Ectodermal cell (in vitro differentiated cells): ENCODE data around the gene GNB5.
"Not testable (repeated sequence)": the region's sequence is repeated elsewhere in the genome, so short reads cannot be mapped to it uniquely, and the experiment has no call there.

Experiments used
- H3K27ac ChIP-seq: 2 replicates; pipeline ENCODE4 v1.7.0; 2013; ENCODE audit warnings: mild to moderate bottlenecking, low read depth, low read length; ENCODE audit not compliant: insufficient read depth, poor library complexity, severe bottlenecking
- H3K27me3 ChIP-seq: 2 replicates; pipeline ENCODE4 v1.7.0; 2013; ENCODE audit warnings: mild to moderate bottlenecking, low read length; ENCODE audit not compliant: insufficient read depth, control insufficient read depth, poor library complexity, severe bottlenecking
- H3K36me3 ChIP-seq: one replicate; pipeline ENCODE4 v1.7.0; 2013; ENCODE audit warnings: low read length; ENCODE audit not compliant: control insufficient read depth, insufficient read depth
- H3K4me1 ChIP-seq: one replicate; pipeline ENCODE4 v1.7.0; 2013; ENCODE audit warnings: low read length; ENCODE audit not compliant: control insufficient read depth, insufficient read depth
- H3K4me3 ChIP-seq: 2 replicates; pipeline ENCODE4 v1.7.0; 2013; ENCODE audit warnings: low read depth, low read length, control low read depth; ENCODE audit not compliant: insufficient read depth
- H3K9me3 ChIP-seq: 2 replicates; pipeline ENCODE4 v1.7.0; 2013; ENCODE audit warnings: mild to moderate bottlenecking, low read length, moderate library complexity; ENCODE audit not compliant: control insufficient read depth
- WGBS, 2 experiments: methylation state at CpG; one replicate each; pipeline ENCODE4 v1.1.7; 2013; ENCODE audit warnings: missing lambda C conversion rate in 2 of 2; 5-methylcytosine and 5-hydroxymethylcytosine counted together

Gene GNB5

GRCh38 chr15:52095597-52096262, 95.5 kb downstream of the GNB5 start:
- Histone ChIP-seq H3K4me1 (no peaks in the 10 kb centered on the region), H3K27me3 (no peaks in the 10 kb centered on the region), H3K9me3 (no peaks in the 10 kb centered on the region), H3K4me3 (no peak overlapping the region), H3K36me3 (no peaks in the 10 kb centered on the region), H3K27ac (no peak overlapping the region)
- WGBS, 2 experiments: 94 to 98% methylated on average over 3 of the region's 4 CpGs

GRCh38 chr15:52094811-52095584, 96.2 kb downstream of the GNB5 start:
- 94 to 95% methylated on average over 12 of the region's 12 CpGs for WGBS, 2 experiments
- Histone ChIP-seq H3K27ac (no peak overlapping the region), H3K36me3 (no peaks in the 10 kb centered on the region), H3K4me3 (no peak overlapping the region), H3K27me3 (no peaks in the 10 kb centered on the region), H3K9me3 (no peaks in the 10 kb centered on the region), H3K4me1 (no peaks in the 10 kb centered on the region)

DNA sequence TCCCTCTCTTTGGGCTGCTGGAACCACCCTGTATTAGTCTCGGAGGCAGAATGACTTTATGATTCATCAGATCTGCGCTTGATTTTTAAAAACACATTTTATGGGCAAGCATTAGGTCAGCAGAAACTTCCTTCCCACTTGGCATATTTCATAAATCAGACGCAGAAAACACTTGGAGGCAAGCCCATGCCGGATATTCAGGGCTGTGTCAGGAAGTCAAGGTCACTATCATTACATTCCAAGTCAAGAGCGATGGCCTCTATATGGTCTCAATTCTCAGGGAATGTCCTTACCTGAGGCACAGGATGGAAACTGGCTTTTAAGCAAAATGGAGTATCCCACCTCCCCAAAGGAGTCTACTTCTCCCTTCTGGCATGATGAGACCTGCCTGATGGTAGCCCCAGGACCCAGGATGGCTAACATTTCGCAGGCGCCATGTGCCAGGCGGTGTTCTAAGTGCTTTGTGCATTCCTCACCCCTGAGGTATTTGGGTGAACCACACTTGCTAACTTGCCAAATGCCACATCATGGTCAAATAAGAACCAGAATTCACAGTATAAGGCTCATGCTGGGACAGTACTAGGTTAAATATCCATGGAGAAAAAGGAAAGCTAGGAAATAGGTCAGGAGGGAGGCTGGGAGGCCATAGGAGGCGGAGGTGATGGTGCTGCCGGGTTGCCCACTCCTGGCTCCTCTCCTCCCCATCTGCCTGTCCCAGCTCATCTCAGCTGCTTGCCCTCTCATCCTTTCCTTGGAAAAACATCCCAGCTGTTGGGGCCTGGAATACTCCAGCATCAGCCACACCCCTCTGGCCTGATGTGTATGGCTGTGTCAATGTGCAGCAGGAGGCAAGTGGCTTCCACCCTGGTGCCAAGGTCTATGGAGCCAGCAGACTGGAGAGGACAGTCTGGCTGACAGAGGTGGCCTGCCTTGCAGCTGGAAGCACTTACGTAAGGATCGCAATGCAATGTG, 97.4 kb downstream of the GNB5 start:
- H3K27ac ChIP-seq: no peak overlapping the region
- 95 to 96% methylated on average over 12 of the region's 12 CpGs for WGBS, 2 experiments

GRCh38 chr15:52093167-52093538, 98.0 kb downstream of the GNB5 start:
- no peak overlapping the region for H3K27ac ChIP-seq
- no peaks in the 10 kb centered on the region for H3K36me3 ChIP-seq
- no peaks in the 10 kb centered on the region for H3K27me3 ChIP-seq
- no peaks in the 10 kb centered on the region for H3K4me1 ChIP-seq
- no peak overlapping the region for H3K4me3 ChIP-seq
- 93 to 95% methylated on average over 4 of the region's 4 CpGs for WGBS, 2 experiments
- H3K9me3 ChIP-seq: no peaks in the 10 kb centered on the region

More for the DNA sequence above, 97.4 kb downstream of the GNB5 start:
- Histone ChIP-seq H3K4me1 (no peaks in the 10 kb centered on the region), H3K4me3 (no peak overlapping the region), H3K27me3 (no peaks in the 10 kb centered on the region), H3K36me3 (no peaks in the 10 kb centered on the region), H3K9me3 (no peaks in the 10 kb centered on the region)

GRCh38 chr15:52090193-52090592, 101.0 kb downstream of the GNB5 start:
- Histone ChIP-seq H3K36me3 (no peaks in the 10 kb centered on the region), H3K4me3 (no peak overlapping the region), H3K9me3 (no peaks in the 10 kb centered on the region), H3K27ac (no peak overlapping the region), H3K27me3 (no peaks in the 10 kb centered on the region), H3K4me1 (no peaks in the 10 kb centered on the region)

- WGBS, 2 experiments: 92 to 94% methylated on average over 3 of the region's 5 CpGs
- Histone ChIP-seq H3K9me3 (no peaks in the 10 kb centered on the region), H3K36me3 (no peaks in the 10 kb centered on the region), H3K27ac (no peak overlapping the region), H3K4me3 (no peak overlapping the region), H3K27me3 (no peaks in the 10 kb centered on the region), H3K4me1 (peaks cover 5% of the 10 kb centered on the region)
These were observed 105.0 kb downstream of the GNB5 start for GRCh38 chr15:52086011-52086786.

DNA sequence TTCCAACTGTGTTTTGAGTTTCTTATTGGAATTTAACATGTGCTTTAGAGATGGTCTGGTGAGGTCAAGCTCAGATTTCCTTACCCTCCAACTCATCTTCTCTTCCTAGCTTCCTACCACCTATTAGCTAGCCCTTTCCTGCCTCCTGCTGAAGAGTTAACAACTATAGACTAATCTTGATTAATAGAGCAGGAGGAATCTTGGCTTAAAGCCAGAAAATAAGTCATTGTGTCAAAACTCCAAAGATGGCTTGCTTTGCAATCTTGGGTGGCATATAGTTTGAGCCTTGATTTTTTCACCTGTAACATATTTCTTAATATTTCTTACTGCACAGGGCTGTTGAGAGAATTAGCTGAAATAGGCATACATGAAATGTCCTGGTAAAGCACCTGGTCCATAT, 105.9 kb downstream of the GNB5 start:
- H3K4me3 ChIP-seq: no peak overlapping the region
- no peaks in the 10 kb centered on the region for H3K9me3 ChIP-seq
- H3K27me3 ChIP-seq: no peaks in the 10 kb centered on the region
- H3K27ac ChIP-seq: no peak overlapping the region
- H3K36me3 ChIP-seq: no peaks in the 10 kb centered on the region
- peaks cover 5% of the 10 kb centered on the region for H3K4me1 ChIP-seq

GRCh38 chr15:52083603-52084002, 107.6 kb downstream of the GNB5 start:
- Histone ChIP-seq H3K9me3 (no peaks in the 10 kb centered on the region), H3K4me1 (peaks cover 5% of the 10 kb centered on the region), H3K27me3 (no peaks in the 10 kb centered on the region), H3K4me3 (no peak overlapping the region), H3K27ac (no peak overlapping the region), H3K36me3 (no peaks in the 10 kb centered on the region)
- 86 to 91% methylated on average over 3 of the region's 4 CpGs for WGBS, 2 experiments

DNA sequence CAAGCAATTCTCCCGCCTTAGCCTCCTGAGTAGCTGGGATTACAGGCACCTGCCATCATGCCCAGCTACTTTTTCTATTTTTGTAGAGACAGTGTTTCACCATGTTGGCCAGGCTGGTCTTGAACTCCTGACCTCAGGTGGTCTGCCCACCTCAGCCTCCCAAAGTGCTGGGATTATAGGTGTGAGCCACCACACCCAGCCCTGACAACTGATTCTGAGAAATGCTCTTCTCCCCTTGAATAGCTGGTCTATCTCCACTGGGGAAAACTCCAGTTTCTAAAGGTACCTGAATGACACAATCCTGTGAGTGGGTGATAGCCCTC, 108.2 kb downstream of the GNB5 start:
- WGBS, 2 experiments: 93% methylated on average over 1 of the region's 1 CpG
- not testable (repeated sequence) for H3K4me3 ChIP-seq, H3K27me3 ChIP-seq, H3K4me1 ChIP-seq, H3K9me3 ChIP-seq, H3K36me3 ChIP-seq, H3K27ac ChIP-seq
